Skin of body (tissue), 2 donors: ENCODE data around the gene SLC38A3. TPM values are rescaled to one million over a fixed set of nuclear protein-coding genes. Genes with fewer than 3 reads are reported as not detected.
A peak's percentile ranks its signal among the peaks of the same experiment; 100 is the strongest.
"Not testable (repeated sequence)": the region's sequence is repeated elsewhere in the genome, so short reads cannot be mapped to it uniquely, and the experiment has no call there.

ENCODE experiments used
- DNase-seq: peaks from one replicate; lab custom pipeline; 2025; lab: John Stamatoyannopoulos, UW
- total RNA-seq: library from RNA; depleted of rRNA; stranded (reverse); fragments of >200 nt; gene quantifications from one replicate; pipeline ENCODE4 v1.2.3, GENCODE V29; 2014

Gene SLC38A3
- total RNA-seq, 1 donor from 2014 or later = 0.79 TPM

DNA sequence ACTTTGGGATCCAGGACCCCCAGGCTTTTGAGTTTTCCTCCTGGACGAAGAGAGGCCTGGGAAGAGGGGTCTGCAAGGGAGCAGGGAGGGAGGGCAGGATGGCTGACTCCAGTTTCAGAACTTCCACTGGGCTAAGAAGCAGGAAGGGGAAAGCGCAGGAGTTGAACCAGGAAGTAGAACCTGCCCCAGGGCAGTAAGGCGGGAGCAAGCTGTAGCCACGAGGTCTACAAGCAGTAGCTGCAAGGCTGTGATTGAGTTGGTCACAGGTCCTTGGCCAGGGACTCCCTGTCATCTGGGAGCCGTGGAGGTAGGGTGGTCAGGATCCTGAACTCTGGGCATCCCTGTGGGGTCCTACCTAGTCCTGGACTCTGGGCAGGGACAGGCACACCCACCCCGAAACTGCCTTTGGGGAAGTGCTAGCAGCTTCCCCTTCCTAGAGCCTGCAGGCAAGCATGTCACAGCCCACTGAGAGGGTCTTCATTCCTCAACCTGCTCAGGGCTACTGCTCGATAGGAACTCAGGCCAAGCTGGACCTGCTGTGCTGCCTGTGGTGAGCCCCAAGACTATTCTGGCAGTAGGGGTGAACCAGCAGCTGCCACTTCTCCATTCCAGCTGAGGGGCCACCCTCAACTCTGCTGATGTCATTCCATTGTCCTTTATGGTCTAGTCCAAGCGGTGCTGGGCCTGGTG lies 25.2 kb downstream of the SLC38A3 start:
- no peak for DNase-seq

DNA sequence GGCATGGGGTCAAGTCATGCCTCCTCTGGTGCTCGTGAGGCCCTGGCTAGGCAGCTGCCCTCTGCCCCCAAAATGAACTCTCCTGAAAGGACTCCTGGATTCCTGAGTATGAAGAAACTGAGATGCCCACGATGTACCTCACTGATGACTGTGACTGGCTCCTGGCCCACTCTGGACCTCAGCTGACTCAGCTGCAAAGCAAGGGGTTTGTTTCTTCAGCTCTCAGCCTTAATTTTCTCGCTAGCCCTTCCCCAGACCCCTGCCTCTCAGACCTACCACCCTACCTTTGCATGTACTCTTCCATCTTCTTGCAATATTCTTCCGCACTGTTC lies 25.7 kb downstream of the SLC38A3 start:
- DNase-seq = no peak

DNA sequence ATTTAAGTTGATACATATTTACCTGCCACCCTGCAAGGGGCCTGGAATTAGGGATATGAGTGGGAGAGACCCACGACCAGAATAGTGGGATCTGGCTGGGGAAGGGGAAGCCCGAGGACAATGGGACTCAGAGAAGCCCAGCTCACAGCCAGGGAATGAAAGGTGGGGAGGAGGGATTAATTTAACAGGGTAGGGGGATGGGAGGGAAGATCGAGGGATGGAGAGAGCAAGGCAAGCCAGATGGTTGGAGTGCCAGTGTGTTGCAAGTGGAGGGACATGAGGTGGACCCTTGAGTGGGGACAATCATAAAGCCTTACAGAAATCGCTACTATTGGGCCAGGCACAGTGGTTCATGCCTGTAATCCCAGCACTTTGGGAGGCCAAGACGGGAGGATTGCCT lies 26.5 kb downstream of the SLC38A3 start:
- DNase-seq = no peak

DNA sequence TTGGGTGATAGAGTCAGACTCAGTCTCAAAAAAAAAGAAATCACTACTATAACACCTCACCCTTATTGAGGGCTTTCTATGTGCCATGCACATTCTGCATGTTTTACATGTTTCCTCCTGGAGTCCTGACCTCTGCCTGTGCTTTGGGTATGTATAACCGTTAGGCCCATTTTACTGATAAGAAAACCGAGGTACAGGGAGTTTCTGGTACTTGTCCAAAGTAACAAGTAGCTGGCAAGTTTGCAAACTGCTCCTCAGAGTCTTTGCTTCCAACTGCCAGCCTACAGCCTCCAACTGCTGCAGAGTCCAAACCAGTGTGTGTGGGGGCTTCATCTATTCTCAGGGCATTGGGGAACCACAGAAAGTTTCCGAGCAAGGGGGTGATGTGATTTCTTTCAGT lies 27.2 kb downstream of the SLC38A3 start:
- DNase-seq = no peak

- no peak for DNase-seq
These were observed 28.1 kb downstream of the SLC38A3 start for GRCh38 chr3:50233176-50233575.

GRCh38 chr3:50235716-50236483 lies 30.8 kb downstream of the SLC38A3 start, which contains the start of gene GNAI2:
GNAI2 (plus strand) TSS chr3:50236204; CDS start chr3:50236336, 132 bp downstream.
- DNase-seq = peak; percentile 98

- no peak for DNase-seq
These were observed 31.5 kb downstream of the SLC38A3 start for GRCh38 chr3:50236484-50237132.

DNA sequence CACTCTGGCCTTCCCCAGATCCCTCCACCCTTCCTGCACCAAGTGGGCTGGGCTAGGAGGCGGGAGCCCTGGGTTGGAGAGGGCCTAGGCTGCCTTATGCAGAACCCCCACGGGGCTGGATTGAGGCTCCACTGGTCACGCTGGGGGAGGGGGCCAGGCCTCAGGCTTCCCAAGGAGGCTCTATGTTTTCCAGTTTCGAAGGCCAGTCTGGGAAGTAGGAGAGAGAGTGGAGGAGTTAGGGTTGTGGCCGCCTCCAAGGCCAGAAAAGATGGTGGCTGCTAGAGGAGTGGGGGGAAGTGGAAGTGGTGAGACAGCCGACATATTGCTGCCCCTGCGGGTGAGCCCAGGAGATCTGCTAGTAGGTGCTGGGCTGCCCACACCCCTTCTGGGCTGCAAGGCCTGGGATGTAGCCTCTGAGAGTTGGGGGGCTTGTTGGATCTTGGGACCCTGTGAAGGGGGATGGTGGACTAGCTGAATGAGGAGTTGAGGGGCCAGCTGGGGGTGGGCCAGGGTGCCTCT lies 32.1 kb downstream of the SLC38A3 start:
- no peak for DNase-seq

DNA sequence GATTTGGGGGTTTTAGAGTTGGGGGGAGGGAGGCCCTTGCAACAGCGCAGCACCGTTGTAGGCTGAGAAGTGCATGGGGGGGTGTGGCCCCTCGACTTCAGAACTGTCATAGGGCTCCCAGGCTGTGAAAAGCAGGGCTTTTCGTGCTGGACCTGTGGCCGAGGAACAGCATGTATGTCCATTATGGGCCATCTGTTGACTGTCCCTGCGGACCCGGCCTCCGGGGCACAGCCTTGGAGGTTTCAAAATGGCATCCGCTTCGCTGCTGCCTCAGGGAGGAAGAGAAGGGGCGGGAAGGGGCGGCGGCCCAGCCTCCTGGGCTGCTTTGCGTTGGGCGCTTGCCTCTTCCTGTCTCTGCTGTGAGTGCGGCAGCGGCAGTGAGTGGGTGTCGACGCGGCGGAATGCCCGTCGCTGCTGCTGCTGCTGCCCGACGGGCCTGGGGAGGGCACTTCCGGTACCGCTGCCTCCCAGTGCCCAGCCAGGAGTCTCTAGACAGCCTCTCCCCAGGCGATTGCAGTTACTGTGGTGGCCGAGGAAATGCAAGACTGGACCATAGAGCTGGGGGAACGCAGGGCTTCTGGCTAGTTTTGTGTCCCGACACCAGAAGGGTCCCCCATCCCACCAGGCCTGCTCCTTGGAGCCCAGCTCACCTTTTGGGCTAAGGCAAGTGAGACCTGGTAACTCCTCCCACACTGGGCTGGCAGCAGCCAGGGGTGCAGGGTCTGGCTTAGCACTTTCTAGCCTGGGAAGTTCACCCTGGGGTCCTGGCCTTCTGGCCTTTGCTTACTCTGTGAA lies 32.9 kb downstream of the SLC38A3 start:
- DNase-seq = peak; percentile 70

GRCh38 chr3:50238549-50239026 lies 33.5 kb downstream of the SLC38A3 start:
- no peak for DNase-seq

- no peak for DNase-seq
These were observed 34.6 kb downstream of the SLC38A3 start for GRCh38 chr3:50239649-50240048.

- no peak for DNase-seq
These were observed 36.1 kb downstream of the SLC38A3 start for GRCh38 chr3:50241163-50241562.

DNA sequence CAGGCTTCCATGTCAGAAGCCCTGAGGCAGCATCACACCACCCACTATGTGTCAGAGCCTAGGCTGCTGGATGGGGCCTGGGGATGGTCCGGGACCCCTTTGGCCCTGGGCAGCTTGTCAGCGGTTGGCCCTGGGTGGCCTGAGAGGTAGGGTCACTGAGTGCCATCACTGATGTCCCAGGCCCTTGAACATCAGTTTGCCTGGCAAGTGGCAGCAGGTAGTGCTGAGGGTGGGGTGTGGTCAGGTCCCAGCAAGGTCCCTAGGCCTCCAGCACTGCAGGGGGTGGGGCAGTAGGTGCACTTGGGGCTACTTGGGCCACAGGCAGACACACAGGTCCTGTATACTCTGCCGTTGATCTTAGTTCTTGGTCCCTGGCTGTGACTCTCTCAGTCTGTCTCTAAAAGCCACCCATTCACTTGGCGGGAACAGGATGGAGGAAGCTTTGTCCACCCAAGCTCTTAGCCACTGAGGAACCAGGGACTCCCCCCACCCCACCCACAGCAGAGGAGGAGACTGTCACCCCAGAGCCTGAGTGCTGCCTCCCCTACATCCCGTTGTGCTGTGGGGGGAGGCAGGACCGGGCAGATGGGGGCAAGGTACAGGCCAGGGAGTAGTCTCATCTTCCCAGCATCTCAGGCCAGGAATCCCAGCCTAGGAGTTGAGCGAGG lies 36.8 kb downstream of the SLC38A3 start:
- no peak for DNase-seq

DNA sequence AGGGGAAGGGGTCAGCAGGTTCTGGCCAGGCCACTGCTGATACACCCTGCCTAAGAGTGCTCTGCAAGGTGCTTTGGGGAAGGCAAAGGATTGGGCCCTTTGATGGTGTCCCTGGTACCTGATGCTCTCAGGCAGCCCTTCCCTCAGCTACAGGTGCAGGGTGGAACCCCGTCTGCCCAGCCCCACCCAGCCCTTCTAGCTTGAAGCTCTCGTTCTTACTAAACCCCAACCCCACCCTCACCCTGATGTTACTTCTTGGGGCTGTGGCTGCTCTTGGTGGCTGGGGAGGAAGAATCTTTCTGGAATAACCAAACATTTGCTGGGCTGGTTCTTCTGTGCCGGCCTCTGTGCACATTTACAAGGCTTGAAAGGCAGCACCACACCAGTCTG lies 37.3 kb downstream of the SLC38A3 start:
- DNase-seq = no peak

DNA sequence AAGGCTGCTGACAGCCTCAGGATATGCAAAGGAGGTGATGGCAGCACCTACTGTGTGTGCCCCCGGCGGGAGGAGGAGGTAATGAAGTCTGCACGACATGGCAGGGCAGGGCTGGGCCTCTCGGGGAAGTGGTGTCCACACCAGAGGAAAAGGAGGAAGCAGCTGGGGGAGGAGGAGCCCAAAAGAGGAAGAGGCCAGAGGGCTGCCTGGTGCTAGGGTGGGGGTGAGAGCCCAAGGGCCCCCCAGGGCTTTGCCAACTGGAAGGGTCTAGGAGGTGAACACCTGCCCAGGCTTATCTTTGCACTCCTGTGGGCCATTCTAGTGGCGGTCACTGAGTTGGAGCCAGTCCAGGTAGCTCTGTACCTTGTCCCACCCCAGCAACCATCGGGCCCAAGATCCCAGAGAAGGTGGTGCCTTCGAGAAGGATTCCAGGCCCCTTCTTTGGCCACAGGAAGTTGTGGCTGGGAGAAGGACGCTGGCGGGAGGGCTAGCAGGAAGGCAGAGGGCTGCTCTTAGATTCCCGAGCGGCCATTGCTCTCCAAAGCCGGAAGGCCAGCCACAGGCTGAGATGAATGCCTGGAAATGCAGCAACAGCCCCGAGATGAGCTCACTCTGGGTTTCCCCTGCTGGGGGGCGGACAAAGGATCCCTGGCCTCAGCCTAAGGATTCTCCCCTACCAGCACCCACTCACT lies 37.9 kb downstream of the SLC38A3 start:
- peak; percentile 22 for DNase-seq

- no peak for DNase-seq
These were observed 38.4 kb downstream of the SLC38A3 start for GRCh38 chr3:50243543-50243895.

- not testable (repeated sequence) for DNase-seq
These were observed 39.7 kb downstream of the SLC38A3 start for GRCh38 chr3:50244813-50245212.

DNA sequence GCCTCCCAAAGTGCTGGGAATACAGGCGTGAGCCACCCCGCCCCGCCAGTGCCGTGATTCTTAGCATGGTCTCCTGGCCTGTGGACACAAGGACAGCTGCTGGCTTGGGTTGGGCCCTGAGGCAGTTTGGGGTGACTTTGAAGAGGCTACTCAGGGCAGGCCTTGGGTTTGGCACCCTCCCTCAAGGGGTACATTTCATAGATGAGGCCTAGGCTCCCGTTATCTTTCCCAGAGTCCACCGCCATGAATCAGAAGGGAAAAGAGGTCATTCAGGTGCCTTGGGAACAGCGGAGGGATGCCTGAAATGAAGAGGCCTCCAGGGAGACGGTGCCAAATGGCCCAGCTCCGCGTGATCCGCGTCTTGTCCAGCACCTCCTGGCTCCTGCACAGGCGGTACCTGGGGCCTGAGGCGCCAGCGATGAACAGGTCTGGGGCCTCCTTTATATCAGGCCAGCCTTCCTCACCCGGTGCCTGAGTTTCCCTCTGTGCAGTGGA lies 40.2 kb downstream of the SLC38A3 start:
- no peak for DNase-seq

DNA sequence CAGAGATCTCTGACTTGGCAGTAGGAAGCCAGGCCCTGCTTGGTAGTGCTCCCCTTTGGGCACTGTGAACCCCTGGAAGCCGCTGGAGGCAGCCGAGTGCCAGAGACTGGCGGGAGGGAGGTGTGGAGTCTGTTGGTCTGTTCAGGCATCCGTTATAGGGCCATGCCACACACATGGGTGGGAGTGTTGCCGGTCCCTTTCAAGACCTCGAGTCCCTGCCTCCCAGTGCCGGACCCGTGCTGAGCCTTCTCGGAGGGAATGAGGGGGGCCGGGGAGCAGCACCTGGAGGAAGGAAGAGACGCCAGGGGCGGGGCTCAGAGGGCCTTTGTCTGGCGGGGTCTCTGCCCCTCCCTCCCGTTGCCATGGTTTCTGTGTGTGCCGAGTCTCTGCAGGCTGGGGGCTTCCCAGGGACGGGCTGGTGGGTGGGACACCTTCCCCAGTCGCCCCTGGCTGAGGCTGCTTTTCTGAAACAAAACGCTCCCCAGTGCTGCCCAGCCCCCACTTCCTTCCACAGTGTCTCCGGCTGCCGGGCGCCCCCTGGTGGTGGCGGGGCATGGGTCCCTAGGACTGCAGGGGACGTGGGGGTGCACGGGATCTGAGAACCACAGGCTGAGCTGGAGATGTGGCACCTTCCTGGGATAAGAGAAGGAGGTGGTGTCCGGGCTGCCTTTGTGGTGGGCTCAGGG lies 40.9 kb downstream of the SLC38A3 start:
- DNase-seq = peak; percentile 66
